NCI-H524 treated with DMSO at 0.1 percent for 48 hours (cell line): ENCODE results near the gene SCGB1C1.
"Not testable (repeated sequence)": the region's sequence is repeated elsewhere in the genome, so short reads cannot be mapped to it uniquely, and the experiment has no call there.

Experiments
- DNase-seq: peaks from one replicate; lab custom pipeline; 2025; lab: John Stamatoyannopoulos, UW

Gene SCGB1C1

DNA sequence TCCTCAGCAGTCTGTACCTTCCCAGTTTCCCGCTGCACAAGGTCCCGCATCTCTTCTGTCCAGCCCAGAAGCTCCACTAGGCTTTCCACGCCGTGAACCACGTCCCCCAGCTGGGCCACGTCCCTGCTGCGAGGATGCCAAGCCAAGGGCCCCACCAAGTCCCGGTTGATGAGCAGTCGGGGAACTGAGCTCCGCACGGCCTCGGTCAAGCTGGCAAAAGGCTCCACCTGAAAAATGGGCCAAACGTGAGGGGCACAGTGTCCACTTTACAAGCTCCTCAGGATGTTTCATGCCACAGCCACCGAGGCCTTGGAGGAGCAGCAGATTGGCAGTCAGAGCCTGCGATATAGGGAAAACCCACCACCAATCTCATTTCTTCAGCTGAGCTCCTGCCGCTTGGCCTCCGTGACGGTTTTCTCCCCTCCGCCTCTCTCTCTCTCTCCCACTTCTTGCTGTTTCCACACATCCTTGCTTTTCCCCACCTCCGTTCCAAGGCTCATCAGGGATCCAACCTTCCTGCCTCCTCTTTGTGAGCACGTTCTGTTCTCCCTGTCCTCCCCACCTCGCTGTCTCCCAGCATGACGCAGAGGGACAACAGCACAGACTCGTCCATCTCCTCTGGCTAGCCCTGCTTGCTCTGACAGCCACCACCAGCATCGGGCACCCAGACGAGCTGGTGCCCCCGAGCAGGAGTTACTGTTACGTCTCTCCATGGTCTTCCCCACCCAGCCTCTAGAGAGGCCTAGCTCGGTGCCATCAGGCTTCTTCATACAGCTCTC, 26.1 kb downstream of the SCGB1C1 start:
- no peak for DNase-seq

DNA sequence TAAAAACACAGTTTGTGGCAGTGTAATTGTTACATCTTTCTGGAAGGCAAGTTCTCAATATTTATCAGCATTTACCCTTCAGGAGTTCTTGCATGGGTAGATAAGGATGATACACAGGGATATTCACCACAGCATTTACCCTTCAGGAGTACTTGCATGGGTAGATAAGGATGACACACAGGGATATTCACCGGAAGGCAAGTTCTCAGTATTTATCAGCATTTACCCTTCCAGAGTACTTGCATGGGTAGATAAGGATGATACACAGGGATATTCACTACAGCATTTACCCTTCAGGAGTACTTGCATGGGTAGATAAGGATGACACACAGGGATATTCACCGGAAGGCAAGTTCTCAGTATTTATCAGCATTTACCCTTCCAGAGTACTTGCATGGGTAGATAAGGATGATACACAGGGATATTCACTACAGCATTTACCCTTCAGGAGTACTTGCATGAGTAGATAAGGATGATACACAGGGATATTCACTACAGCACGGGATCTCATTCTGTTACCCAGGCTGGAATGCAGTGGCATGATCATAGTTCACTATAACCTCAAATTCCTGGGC, 27.9 kb downstream of the SCGB1C1 start:
- not testable (repeated sequence) for DNase-seq

DNA sequence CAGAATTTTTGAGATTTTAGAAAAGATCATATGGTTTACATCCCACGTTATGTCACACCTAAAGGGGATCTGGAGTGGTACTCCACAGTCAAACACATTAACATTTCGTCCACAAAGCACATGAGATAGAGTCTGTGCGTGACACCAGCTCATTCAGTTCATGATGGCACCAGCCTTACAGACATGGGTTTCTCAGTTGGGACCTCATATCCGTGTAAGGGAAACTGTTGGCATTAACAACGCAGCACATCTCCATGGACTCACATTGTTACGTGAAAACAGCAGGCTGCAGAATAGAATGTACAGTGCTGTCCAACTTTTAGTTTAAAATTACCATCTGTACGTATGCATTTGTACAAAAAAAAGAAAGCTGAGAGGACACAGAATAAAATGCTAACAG, 28.7 kb downstream of the SCGB1C1 start:
- DNase-seq, result no peak

DNA sequence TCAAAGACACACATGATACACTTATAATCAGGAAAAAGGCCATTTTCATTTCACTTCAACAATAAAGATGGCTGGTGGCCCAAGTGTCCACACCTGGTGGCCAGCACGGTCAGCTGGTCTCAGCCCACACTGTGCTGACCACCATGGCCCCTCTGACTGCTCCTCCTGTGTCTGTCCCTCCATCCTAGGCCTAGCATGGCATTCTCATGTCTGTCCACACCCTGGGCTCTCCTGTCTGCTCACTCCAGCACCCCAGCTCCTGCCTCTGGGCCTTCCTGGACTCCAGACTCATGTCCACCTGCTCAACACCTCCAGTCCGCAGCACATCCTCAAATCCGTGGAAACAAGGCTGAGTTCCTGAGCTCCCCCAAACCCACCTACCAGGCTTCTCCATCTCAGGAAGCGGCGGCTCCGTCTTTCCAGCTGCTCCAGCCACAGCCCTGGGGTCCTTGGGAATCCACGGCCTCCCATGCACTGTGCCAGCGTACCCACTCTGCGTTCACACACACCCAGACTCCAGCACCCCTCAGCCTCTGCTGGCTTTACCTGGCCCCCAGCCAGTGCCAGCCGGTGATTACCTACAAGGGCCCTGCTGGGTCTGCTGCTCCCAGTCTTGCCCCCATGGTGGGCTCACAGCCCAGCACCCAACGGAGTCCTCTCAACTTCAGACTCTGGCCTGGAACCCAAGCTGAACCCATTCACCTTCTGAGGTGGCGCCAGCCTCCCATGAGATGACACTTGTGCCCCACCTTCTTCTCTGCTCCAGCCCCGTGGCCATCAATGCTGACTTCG, 29.3 kb downstream of the SCGB1C1 start:
- no peak for DNase-seq

DNA sequence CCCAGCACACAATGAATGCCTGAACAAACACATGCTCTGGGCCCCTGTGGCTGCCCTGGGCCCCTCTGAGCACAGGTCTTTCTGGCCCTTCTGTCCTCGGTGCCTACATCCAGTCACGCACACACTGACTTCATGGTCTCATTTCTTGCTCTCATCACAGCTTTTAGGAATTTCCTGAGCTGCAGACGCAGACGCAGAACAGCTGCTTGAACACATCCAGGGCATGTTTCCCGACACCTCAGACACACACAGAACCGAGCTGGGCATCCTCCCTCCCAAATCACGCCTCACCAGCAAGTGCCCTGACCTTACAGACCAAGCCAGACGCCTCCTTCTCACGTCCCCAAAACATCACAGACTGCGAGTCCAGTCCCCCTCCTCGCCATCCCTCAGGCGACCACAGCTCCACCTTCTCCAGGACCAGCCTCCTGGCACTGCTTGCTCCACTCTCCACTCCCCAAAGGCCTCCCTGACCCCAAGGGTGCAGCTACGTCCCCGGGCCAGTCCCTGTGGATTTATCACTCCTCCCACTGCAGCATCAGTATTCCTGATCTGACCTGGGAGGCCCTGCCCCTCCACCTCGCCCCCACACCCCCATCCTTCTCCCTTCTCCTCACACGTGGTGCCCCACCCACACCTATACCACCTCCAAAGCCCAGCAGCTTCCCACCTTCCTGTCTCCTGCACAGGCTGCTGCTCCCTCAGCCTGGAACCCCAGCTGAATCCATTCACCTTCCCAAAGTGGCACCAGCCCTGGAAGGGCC, 30.3 kb downstream of the SCGB1C1 start:
- DNase-seq, result no peak

DNA sequence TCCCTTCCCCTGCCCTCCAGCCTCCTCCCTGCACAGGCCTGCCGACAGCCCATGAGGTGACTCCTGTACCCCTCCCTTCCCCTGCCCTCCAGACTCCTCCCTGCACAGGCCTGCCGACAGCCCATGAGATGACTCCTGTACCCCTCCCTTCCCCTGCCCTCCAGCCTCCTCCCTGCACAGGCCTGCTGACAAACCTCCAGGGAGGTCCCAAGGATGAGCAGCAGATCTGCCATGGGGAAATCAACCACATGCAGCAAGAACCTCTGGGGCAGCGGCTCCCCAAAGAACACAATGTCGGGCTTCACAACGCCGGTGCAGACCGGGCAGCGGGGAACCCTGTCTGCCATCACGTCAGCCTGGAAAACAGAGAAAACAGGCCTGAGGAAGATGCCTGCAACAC, 31.0 kb downstream of the SCGB1C1 start:
- no peak for DNase-seq

DNA sequence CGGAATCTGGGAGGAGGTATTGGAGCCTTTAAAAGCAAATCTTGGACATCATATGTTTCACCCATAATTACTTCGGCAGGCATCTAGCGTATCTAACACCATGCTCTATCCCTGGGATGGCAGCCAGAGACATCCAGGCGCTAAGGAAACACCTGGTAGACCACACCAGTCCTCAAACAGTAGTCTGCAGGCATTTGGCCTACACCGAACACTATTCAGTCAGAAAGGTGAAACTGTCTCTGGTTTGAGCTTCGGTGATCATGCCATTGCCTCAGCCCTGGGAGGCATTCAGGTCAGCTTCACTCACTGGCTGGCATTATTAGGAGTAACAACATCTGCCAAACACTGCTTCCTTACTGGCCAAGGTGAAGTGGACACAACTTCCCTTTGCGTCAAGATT, 31.5 kb downstream of the SCGB1C1 start:
- no peak for DNase-seq

DNA sequence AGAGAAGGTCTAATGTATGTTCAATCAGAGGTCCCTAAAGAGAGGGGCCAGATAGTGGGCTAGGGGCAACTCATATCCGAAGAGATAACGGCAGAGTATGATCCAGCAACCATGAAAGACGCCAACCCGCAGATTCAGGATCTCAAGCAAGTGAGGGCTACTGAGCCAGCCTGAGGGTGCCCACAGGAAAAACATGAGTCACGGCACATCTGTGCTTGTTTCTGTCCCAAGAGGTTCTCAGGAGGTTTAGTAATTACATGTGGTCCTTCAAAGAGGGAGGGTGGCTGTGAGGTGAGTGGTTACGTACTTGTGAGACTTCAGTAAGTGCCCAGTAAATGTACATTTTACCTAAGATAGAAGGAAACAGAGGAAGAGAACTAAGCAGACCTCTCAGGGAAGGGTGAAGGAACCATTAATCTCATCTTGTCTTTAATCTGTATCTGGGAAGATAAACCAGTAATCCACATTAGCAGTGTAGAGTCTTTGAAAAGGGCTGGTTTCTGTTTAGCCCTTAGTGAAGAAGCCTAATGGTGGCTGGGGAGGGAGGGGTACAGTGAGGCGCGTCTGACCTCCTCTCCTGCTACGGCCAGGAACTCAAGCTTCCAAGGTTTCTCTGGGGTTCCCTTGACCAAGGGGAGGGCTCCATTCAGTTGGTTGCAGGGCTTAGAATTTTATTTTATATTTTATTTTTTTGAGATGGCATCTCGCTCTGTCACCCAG, 33.0 kb downstream of the SCGB1C1 start:
- no peak for DNase-seq

DNA sequence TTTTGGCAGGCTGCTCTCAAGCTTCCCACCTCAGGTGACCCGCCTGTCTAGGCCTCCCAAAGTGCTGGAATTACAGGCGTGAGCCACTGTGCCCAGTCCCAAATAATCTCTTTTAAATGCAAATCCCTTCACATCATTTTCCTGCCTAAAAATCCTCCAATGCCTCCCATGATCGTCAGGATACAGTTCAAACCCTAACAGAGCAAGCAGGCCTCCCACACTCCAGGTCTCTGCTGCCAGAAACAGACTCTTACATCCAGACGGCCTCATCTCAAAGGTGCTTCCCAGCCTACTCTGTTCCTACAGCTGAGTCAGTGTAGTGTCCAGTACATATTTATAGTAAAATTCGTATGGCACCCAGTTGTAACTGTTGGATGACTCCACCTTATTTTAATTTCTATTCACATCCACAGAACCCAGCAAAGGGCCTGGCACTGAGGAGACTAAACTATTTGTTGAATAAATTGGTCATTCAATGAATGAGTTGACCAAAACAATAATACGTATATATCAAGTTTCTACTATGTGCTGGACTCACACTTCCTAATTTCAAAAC, 35.0 kb downstream of the SCGB1C1 start:
- no peak for DNase-seq

DNA sequence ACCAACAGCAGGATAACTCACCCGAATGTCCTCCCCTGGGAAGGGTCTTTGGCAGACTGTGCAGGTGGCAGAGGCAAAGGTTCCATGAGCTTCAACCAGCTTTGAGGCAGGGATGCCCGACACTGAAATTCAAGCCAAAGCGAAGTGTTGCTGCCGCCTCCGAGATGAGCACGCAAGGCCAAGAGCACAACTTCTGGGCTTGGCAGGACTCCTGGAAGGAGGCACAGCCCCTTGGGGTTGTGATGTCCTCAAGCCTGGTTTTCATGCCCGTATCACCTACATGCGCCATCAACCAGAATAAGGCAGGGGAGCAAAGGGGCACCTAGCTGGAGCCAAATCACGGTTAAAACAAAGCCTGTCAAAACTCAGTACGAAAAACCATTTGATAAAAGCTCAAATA, 37.6 kb downstream of the SCGB1C1 start:
- DNase-seq, result no peak

DNA sequence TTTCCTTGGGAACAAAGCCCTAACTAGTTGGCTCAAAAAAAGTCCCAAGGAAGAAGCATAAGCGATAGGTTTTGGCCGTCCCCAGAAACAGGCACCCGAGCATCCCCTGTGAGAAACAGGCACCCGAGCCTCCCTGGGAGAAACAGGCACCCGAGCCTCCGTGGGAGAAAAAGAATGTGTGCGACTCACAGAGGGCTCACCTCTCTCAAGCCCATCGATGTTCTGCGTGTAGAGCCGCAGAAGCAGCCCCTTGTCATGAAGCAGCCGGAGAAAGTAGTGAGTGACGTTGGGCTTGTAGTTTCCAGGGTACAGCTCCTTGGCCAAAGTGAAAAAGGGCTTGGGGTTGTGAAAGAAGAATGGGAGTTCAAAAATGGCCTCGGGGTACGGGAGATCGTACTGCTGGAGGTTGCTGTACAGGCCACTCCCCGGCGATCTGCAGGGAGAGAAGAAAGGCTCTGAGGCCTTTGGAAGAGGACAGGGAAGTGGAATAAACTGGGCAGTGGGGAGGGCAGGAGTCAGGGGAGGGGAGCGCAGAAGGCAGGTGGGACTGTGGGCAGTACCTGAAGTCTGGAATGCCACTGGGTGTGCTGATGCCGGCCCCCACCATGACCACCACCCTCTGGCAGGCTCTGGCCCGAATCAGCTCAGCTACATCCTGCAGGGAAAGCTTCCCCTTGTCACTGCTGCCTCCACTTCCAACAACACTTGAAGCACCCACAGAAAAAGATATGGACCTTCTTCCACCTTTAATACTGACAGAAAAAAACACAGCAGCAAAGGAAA, 40.1 kb downstream of the SCGB1C1 start:
- DNase-seq, result no peak

DNA sequence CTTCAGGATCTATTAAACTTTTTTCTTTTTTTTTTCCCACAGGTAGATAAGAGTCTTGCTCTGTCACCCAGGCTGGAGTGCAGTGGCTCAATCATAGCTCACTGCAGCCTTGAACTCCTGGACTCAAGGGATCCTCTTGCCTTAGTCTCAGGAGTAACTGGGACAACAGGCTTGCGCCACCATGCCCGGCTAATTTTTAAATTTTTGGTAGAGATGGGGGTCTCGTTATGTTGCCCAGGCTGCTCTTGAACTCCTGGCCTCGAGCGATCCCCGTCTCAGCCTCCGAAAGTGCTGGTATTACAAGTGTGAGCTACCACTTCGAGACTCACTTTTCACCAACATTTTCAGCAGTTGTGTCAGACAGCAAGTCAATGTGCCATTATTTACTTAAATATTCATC, 42.3 kb downstream of the SCGB1C1 start:
- DNase-seq, result no peak

DNA sequence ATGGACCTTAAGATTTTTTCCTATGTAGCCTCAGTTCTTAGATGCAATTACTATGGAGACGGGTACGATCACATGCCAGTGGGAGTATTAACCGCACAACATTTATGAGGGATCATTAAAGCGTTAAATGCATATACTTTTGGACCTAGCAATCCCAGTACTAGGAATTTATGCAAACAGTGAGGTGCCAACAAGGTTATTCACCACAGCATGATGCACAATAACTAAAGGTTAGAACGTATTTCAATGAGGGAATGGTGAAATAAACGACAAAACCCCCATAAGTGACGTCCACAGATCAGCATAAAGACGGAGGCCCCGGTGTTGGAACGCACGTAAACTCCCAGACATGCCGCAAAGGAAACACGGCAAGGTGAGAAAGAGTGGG, 42.7 kb downstream of the SCGB1C1 start:
- DNase-seq, result no peak

DNA sequence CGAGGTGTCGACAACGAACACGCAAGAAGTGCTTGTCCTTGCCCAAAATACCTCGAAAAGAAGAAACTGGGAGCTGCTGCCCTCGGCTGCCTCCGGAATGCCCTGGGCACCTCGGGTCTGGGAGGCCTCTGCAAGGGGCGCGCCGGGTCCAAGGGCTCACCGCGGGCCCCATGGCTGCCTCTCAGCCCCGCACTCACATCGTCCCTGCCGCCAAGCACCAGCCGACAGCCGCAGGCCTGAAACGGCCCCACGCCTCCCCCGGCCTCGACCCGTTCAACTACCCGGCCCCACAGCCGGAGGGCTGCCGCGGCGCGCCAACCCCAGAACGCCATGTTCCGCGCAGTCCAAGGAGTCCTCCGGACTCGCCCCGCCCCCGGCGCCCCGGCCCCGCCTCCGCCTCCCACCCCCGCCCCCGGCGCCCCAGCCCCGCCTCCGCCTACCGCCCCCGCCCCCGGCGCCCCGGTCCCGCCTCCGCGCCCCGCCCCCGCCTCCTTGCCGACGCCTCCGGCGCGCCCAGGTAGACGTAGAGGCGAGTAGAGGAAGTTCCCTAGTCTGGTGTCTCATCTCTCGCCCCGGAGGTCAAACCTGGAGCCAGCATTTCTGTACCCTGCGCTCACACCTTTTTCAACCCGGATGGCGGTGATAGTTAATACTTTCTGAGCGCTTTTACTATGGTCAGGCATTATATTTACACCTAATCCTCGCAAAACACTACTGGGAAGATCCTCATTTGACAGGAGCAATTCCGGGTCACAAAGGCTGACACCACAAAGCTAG, 43.3 kb downstream of the SCGB1C1 start, which contains the start of gene SIRT3:
SIRT3 (minus strand) TSS at position 346 of the 777 bp plus-strand sequence; CDS start at position 332, 14 bp downstream.
- peak; percentile 1 for DNase-seq

DNA sequence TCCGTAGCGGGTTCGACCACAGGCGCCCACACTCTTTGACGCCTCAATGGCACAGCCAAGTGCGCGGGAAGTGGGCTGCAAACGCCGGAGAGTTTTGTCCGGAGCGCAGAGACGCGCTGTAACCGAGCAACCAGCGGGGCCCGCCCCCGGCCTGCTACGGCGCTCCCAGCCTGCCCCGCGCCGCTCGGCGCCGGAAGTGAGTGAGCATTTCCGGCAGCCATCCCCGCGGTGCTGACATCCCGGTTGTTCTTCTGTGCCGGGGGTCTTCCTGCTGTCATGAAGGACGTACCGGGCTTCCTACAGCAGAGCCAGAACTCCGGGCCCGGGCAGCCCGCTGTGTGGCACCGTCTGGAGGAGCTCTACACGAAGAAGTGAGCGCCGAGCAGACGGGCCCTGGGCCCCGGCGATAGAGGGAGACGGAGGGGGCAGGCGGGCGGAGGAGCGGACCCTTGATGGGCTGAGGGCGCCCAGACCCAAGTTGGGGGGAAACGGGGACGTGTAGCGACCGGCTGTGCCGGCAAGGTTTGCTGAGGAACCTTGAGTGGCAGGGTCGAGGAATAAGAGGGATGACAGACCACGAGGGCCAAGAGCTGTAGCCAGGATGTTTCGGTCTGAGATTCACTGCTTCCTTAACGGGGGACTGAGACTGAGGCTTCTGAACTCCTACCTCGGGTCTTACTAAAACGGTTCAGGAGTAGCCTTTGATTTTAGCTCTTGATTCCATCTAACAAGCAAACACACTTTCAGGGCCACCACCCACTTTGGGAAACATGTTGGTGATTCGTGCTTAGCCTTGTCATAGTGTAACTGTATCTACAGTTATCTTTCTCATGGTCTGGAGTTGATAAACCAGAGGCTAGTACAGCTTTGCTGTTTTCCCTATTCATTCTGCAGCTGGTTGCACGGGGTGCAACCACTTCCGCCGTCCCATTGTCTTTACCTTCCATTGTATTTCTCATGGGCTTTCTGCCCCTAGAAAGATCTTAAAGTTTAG, 44.2 kb downstream of the SCGB1C1 start, which contains the start of gene PSMD13:
PSMD13 (plus strand) TSS at position 203 of the 994 bp plus-strand sequence; CDS start at position 277, 74 bp downstream.
- peak; percentile 11 for DNase-seq

DNA sequence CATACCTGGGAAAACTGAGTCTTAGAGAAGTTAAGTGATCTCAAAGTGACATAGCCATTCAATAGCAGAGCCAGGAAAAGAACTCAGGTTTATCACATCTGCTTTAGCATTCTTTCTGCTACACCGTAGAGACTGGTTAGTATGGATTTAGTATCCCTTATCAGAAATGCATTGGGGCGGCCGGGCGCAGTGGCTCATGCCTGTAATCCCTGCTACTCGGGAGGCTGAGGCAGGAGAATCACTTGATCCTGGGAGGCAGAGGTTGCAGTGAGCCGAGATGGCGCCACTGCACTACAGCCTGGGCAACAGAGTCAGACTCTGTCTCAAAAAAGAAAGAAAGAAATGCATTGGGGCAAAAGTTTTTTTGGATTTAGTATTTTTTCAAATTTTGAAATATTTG, 45.5 kb downstream of the SCGB1C1 start:
- not testable (repeated sequence) for DNase-seq

DNA sequence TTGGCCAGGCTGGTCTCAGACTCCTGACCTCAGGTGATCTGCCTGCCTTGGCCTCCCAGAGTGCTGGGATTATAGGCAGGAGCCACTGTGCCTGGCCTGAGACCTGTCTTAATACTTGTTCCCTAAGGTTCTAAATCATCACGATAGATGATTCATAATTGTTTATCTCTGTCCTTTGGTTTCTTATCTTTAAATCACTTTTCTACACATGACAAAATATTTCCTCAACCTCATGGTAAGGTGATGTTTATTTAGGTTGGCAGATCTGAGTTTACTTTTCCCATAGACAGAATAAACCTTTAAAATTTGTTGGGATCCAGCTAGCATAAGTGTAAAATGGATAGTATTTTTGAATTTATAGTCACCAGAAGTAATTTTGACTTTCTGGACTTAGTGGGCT, 47.4 kb downstream of the SCGB1C1 start:
- DNase-seq, result no peak

DNA sequence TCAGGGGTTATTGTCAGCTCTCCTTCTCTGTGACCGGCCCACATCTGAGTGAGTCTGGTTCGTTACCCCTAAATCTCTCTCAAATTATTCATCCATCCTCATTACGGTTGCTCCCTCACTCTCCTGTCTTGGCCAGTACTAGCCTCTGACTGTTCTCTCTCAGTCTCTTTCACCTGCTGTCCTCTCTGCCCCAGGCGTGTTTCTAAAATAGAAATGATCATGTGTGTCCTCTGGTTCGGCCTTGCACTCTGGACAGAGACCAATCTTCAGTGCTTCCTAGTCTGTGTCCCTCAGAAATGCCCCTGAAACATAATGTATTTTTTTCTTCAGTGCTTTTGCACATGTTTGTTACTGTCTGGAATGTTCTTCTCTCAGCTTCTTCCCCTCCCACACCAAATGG, 48.8 kb downstream of the SCGB1C1 start:
- no peak for DNase-seq
